AG04449 (cell line): ENCODE data around the gene IL15.
A peak's percentile ranks its signal among the peaks of the same experiment; 100 is the strongest.

Source experiments
- CTCF ChIA-PET: fragments of 350-600 bp; formaldehyde crosslinking; extraction: SDS; loops from one replicate; lab custom pipeline; 2021; ENCODE audit warnings: antibody characterized with exemption; lab: Yijun Ruan, JAX
- POLR2A ChIA-PET: fragments of 400-600, 350-600 bp; formaldehyde crosslinking; extraction: SDS; loops from one replicate; lab custom pipeline; 2020; ENCODE audit warnings: antibody characterized with exemption, inconsistent platforms; lab: Yijun Ruan, JAX
- DNase-seq: peaks from one replicate; pipeline ENCODE4 v3.0.0-alpha.2; 2010; ENCODE audit warnings: low read depth, low spot score
- H3K4me3 ChIP-seq: 2 replicates; pipeline ENCODE4 v1.5.1; 2011; ENCODE audit warnings: low read depth, mild to moderate bottlenecking, control low read depth, low read length
- CTCF ChIP-seq: IDR thresholded peaks from one replicate; pipeline ENCODE4 v1.5.1; 2011; ENCODE audit warnings: mild to moderate bottlenecking, moderate library complexity, low read length, control low read depth, inconsistent platforms; ENCODE audit not compliant: insufficient read depth; ENCODE audit errors: missing control alignments

The IL15 gene

DNA sequence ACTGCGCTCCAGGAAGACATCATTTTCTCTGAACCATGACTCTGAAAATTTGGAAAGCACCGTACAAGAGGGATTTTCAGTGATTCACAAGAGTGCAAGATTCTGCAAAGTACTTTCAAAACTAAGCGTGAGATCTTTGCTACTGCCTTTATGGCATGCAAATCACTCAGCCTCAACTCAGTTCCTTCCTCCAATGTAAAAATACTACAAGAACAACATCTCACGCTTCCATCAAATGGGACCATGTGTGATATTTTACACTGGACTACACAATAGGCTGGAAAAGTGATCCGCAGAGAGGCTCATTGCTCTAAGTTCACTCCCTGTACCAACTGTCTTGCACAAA, 674 bp upstream of the IL15 start:
- no peak for TF ChIP-seq CTCF
- H3K4me3 ChIP-seq = peak overlapping the region; percentile 76
- ChIA-PET CTCF (no interaction called here), POLR2A (no interaction called here)
- no peak for DNase-seq

GRCh38 chr4:141636771-141637460, 533 bp downstream of the IL15 start:
- no peak for DNase-seq
- CTCF ChIA-PET = interaction anchor here (1.0 to 1.1 kb wide), 2 partner anchors 18 to 290 kb away, joined by 4 read pairs; no protein-coding TSS in a partner anchor
- no peak for TF ChIP-seq CTCF
- peak overlapping the region; percentile 76 for H3K4me3 ChIP-seq
- POLR2A ChIA-PET = interaction anchor here (1.4 kb wide), 1 partner anchor 290 kb away, joined by 4 read pairs; no protein-coding TSS in a partner anchor

DNA sequence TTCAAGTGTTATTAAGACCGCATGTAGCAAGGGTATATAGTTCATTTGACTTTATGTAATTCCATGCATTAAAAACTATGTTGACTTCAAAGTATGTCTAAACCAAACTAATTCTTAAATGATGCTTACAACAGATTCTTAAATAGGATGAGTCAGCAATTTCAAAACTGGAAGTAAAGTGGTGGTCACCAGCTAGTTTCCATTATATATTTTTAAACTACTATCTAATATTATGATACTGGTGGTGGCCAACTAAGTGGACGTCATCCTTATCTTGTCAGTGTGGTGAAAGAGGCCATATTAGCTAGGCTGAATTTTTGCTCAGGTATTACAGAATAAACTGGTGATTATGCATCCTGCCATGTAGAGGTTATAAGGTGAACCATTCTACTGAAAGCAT, 1.2 kb downstream of the IL15 start:
- H3K4me3 ChIP-seq = peak overlapping the region; percentile 0; the same call in 1 of the 2 replicates
- DNase-seq = no peak
- CTCF ChIA-PET = interaction anchor here (1.1 to 1.4 kb wide), 3 partner anchors 17 to 151 kb away, joined by 3 to 5 read pairs (median 3); no protein-coding TSS in a partner anchor
- no peak for TF ChIP-seq CTCF
- POLR2A ChIA-PET = interaction anchor here (1.4 kb wide), 1 partner anchor 291 kb away, joined by 4 read pairs; no protein-coding TSS in a partner anchor

- DNase-seq = no peak
- no peak overlapping the region; the same call in 1 of the 2 replicates for H3K4me3 ChIP-seq
- no peak for TF ChIP-seq CTCF
- POLR2A ChIA-PET = no interaction called here
- CTCF ChIA-PET = interaction anchor here (1.0 to 1.4 kb wide), 5 partner anchors 16 to 292 kb away, joined by 3 to 5 read pairs (median 3); no protein-coding TSS in a partner anchor
Observed at GRCh38 chr4:141638230-141638629, 1.8 kb downstream of the IL15 start.

DNA sequence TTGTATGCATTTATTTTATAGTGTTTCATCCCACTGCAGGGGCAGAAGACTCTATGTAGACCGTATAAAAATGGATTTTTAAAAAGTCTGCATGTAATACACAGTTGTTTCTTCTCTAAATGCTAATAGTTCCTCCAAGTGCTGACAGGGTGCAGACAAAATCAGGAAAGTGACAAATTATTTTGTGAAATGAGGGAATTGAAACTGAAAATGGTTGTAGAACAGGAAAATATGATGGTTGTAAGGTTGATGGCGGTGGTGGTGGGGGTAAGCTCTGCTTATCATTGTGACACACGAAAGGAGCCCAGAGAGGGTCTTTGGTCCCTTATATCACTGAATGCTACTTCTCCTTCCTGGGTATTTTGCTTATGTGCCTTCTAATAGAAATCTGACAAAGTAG, 4.3 kb downstream of the IL15 start:
- no peak for TF ChIP-seq CTCF
- CTCF ChIA-PET = no interaction called here
- POLR2A ChIA-PET = no interaction called here
- no peak overlapping the region for H3K4me3 ChIP-seq
- DNase-seq = no peak

DNA sequence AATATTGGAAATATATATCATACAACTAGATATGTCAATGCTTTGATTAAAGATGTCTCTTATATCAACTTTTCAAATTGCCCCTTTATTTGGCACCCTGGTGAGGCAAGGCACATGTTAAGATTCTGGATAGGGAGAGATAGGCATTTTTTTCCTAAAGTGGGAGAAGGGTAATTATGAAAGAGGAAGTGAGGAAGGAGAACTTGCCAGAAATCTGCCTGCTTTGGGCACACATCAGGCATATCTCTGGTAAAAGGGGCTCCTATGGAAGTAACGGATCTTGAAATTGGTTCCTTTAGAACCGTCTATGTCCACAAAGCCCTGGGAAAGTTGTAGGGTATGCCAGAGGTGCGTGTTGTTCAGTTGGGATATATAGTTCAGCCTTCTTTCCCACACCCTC, 5.7 kb downstream of the IL15 start:
- ChIA-PET CTCF (no interaction called here), POLR2A (no interaction called here)
- TF ChIP-seq CTCF = no peak
- no peak overlapping the region for H3K4me3 ChIP-seq
- DNase-seq = no peak
